Ascending aorta (tissue), 2 donors: ENCODE data around the gene TRRAP. TPM values are rescaled to one million over a fixed set of nuclear protein-coding genes. Genes with fewer than 3 reads are reported as not detected.

ENCODE experiments used
- DNase-seq, 2 donors: peaks; one replicate each; pipeline ENCODE4 v3.0.0-alpha.2; 2019; ENCODE audit warnings: low spot score in 2 of 2
- H3K27ac ChIP-seq, 2 donors: fragments of 200-600 bp; sonication (generic); one replicate each; pipeline ENCODE4 v1.5.1; 2016 to 2017; ENCODE audit warnings: mild to moderate bottlenecking in 1 of 2
- H3K27me3 ChIP-seq: fragments of 200-600 bp; sonication (generic); one replicate; pipeline ENCODE4 v1.5.1; 2017
- H3K36me3 ChIP-seq, 2 donors: fragments of 200-600 bp; sonication (generic); one replicate each; pipeline ENCODE4 v1.5.1; 2016
- H3K4me1 ChIP-seq, 2 donors: fragments of 200-600 bp; sonication (generic); one replicate each; pipeline ENCODE4 v1.5.1; 2016 to 2017; ENCODE audit warnings: mild to moderate bottlenecking in 1 of 2
- H3K4me3 ChIP-seq, 2 donors: fragments of 200-600 bp; sonication (generic); one replicate each; pipeline ENCODE4 v1.5.1; 2016 to 2017; ENCODE audit warnings: mild to moderate bottlenecking in 1 of 2
- H3K9me3 ChIP-seq, 2 donors: fragments of 200-600 bp; sonication (generic); one replicate each; pipeline ENCODE4 v1.5.1; 2016
- intact Hi-C: fragments of 100-400 bp; cut with DNase I; formaldehyde crosslinking; loops from one replicate; pipeline ENCODE4 v1.15.1; 2023
- total RNA-seq: library from RNA; depleted of rRNA; stranded (reverse); fragments of >200 nt; gene quantifications from one replicate; pipeline ENCODE4 v1.1.0, GENCODE V29; 2016
- TF ChIP-seq, protein P1 (sequence below), 3 experiments: fragments of 200-600 bp in 2 of 3; fragments of 450-650 bp in 1 of 3; sonication (generic) in 2 of 3; IDR thresholded peaks; one replicate each; pipeline ENCODE4 v1.5.1; 2016 to 2019; ENCODE audit warnings: antibody characterized with exemption in 3 of 3, mild to moderate bottlenecking in 1 of 3, moderate library complexity in 1 of 3

TRRAP gene
- total RNA-seq, 1 donor from 2014 or later = 23.4 TPM

GRCh38 chr7:99008921-99009530, 130.7 kb downstream of the TRRAP start:
- Histone ChIP-seq H3K27me3 (no peaks in the 10 kb centered on the region), H3K9me3 (no peaks in the 10 kb centered on the region), H3K4me3 (no peak overlapping the region), H3K27ac (no peak overlapping the region), H3K4me1 (no peaks in the 10 kb centered on the region), H3K36me3 (peaks cover 94% of the 10 kb centered on the region in 2 donors)
- intact Hi-C loops = no loop called here
- TF ChIP-seq, protein P1, sequence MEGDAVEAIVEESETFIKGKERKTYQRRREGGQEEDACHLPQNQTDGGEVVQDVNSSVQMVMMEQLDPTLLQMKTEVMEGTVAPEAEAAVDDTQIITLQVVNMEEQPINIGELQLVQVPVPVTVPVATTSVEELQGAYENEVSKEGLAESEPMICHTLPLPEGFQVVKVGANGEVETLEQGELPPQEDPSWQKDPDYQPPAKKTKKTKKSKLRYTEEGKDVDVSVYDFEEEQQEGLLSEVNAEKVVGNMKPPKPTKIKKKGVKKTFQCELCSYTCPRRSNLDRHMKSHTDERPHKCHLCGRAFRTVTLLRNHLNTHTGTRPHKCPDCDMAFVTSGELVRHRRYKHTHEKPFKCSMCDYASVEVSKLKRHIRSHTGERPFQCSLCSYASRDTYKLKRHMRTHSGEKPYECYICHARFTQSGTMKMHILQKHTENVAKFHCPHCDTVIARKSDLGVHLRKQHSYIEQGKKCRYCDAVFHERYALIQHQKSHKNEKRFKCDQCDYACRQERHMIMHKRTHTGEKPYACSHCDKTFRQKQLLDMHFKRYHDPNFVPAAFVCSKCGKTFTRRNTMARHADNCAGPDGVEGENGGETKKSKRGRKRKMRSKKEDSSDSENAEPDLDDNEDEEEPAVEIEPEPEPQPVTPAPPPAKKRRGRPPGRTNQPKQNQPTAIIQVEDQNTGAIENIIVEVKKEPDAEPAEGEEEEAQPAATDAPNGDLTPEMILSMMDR (IDR thresholded peaks at IDR 0.05) = no peak
- peak in 1 of 2 donors; percentile 43 for DNase-seq

- Histone ChIP-seq H3K4me1 (no peaks in the 10 kb centered on the region), H3K27me3 (no peaks in the 10 kb centered on the region), H3K27ac (no peak overlapping the region), H3K4me3 (no peak overlapping the region), H3K36me3 (peaks cover 94% of the 10 kb centered on the region in 2 donors), H3K9me3 (no peaks in the 10 kb centered on the region)
- TF ChIP-seq, protein P1 (IDR thresholded peaks at IDR 0.05) = no peak
- no peak for DNase-seq
- intact Hi-C loops = no loop called here
Observed at GRCh38 chr7:99010281-99010680, 131.9 kb downstream of the TRRAP start.

GRCh38 chr7:99011341-99011705, 133.0 kb downstream of the TRRAP start:
- Histone ChIP-seq H3K9me3 (no peaks in the 10 kb centered on the region), H3K4me1 (no peaks in the 10 kb centered on the region), H3K4me3 (no peak overlapping the region), H3K27me3 (no peaks in the 10 kb centered on the region), H3K27ac (no peak overlapping the region), H3K36me3 (peaks cover 91% of the 10 kb centered on the region in 2 donors)
- TF ChIP-seq, protein P1 (IDR thresholded peaks at IDR 0.05) = no peak
- intact Hi-C loops = no loop called here
- DNase-seq = no peak

GRCh38 chr7:99011706-99012404, 133.5 kb downstream of the TRRAP start:
- peak in 1 of 2 donors; percentile 61 for DNase-seq
- Histone ChIP-seq H3K36me3 (peaks cover 85 to 86% of the 10 kb centered on the region in 2 donors), H3K27me3 (no peaks in the 10 kb centered on the region), H3K27ac (no peak overlapping the region), H3K9me3 (no peaks in the 10 kb centered on the region), H3K4me1 (no peaks in the 10 kb centered on the region), H3K4me3 (no peak overlapping the region)
- TF ChIP-seq, protein P1 (IDR thresholded peaks at IDR 0.05) = no peak
- intact Hi-C loops = no loop called here

DNA sequence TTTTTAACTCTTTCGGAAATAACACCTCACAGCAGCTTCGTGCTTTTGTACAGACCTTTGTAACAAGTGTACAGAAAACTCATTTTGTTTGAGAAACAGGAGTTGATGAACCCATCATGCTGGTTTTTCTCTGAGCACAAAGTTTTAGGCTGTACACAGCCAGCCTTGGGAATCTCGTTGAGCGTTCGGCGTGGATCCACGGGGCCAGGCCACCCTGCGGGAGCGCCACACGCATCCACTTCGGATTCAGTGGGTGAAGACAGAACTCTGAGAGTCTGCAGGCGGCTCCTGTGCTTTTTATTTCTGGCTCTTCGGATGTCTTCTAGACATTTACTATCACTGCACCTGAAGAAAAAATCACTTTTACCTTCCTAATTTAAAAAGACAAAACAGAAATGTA, 134.4 kb downstream of the TRRAP start:
- Histone ChIP-seq H3K36me3 (peaks cover 80 to 82% of the 10 kb centered on the region in 2 donors), H3K4me1 (no peaks in the 10 kb centered on the region), H3K4me3 (no peak overlapping the region), H3K9me3 (no peaks in the 10 kb centered on the region), H3K27me3 (no peaks in the 10 kb centered on the region), H3K27ac (no peak overlapping the region)
- intact Hi-C loops = no loop called here
- TF ChIP-seq, protein P1 (IDR thresholded peaks at IDR 0.05) = no peak
- DNase-seq = no peak
